Neural cell (in vitro differentiated cells): Measurements from ENCODE around the gene CHCHD10. TPM values are rescaled to one million over a fixed set of nuclear protein-coding genes. Genes with fewer than 3 reads are reported as not detected.
A peak's percentile ranks its signal among the peaks of the same experiment; 100 is the strongest.

Experiments
- H2AFZ ChIP-seq: fragments of 200-600, 300-800 bp; sonication (generic), shearing (Covaris generic); 2 replicates; pipeline ENCODE4 v1.6.0; 2014; ENCODE audit warnings: low read depth, mild to moderate bottlenecking, antibody characterized with exemption, low read length, moderate library complexity
- H3F3A ChIP-seq: fragments of 200-600 bp; shearing (Covaris generic); 2 replicates; pipeline ENCODE4 v1.6.1; 2016; ENCODE audit warnings: mild to moderate bottlenecking, moderate library complexity, mixed read lengths, antibody characterized with exemption, low read length; ENCODE audit not compliant: insufficient read depth, poor library complexity, severe bottlenecking
- H3K27ac ChIP-seq: fragments of 200-600, 300-800 bp; sonication (generic), shearing (Covaris generic); 2 replicates; pipeline ENCODE4 v1.5.1; 2014; ENCODE audit warnings: mild to moderate bottlenecking, low read length, moderate library complexity
- H3K27me3 ChIP-seq: fragments of 300-800, 200-600 bp; sonication (generic), shearing (Covaris generic); 2 replicates; pipeline ENCODE4 v1.6.0; 2014; ENCODE audit warnings: mild to moderate bottlenecking, low read depth, low read length, moderate library complexity; ENCODE audit not compliant: insufficient read depth
- H3K36me3 ChIP-seq: fragments of 300-800, 200-600 bp; sonication (generic), shearing (Covaris generic); 2 replicates; pipeline ENCODE4 v1.5.1; 2014; ENCODE audit warnings: mild to moderate bottlenecking, antibody characterized with exemption, low read length, moderate library complexity; ENCODE audit not compliant: insufficient read depth
- H3K4me2 ChIP-seq: fragments of 300-800, 200-600 bp; sonication (generic), shearing (Covaris generic); 2 replicates; pipeline ENCODE4 v1.6.0; 2014; ENCODE audit warnings: mild to moderate bottlenecking, low read length
- H3K4me3 ChIP-seq: fragments of 300-800, 200-600 bp; sonication (generic), shearing (Covaris generic); 2 replicates; pipeline ENCODE4 v1.5.1; 2014; ENCODE audit warnings: mild to moderate bottlenecking, low read length, moderate library complexity
- H3K79me2 ChIP-seq: fragments of 200-600 bp; shearing (Covaris generic); replicated peaks from 2 replicates; pipeline ENCODE4 v1.6.0; 2014; ENCODE audit warnings: mild to moderate bottlenecking, low read length, moderate library complexity; ENCODE audit not compliant: insufficient read depth
- H3K9ac ChIP-seq: fragments of 300-800, 200-600 bp; sonication (generic), shearing (Covaris generic); 2 replicates; pipeline ENCODE4 v1.6.1; 2016; ENCODE audit warnings: mild to moderate bottlenecking, low read length, mixed read lengths
- H3K9me2 ChIP-seq: fragments of 200-600 bp; shearing (Covaris generic); 2 replicates; pipeline ENCODE4 v1.6.1; 2016; ENCODE audit warnings: mild to moderate bottlenecking, low read length, mixed read lengths; ENCODE audit not compliant: insufficient read depth
- H3K9me3 ChIP-seq: fragments of 200-600, 300-800 bp; sonication (generic), shearing (Covaris generic); 2 replicates; pipeline ENCODE4 v1.6.1; 2016; ENCODE audit warnings: mild to moderate bottlenecking, mixed run types, low read length, moderate library complexity, mixed read lengths
- H4K20me1 ChIP-seq: fragments of 200-600 bp; shearing (Covaris generic); 2 replicates; pipeline ENCODE4 v1.6.1; 2016; ENCODE audit warnings: mild to moderate bottlenecking, mixed run types; ENCODE audit not compliant: insufficient read depth
- EP300 ChIP-seq: fragments of 450-650 bp; conservative IDR thresholded peaks from 2 replicates; pipeline ENCODE4 v1.6.1; 2014; ENCODE audit warnings: antibody characterized with exemption, mild to moderate bottlenecking, moderate library complexity; ENCODE audit not compliant: poor library complexity, severe bottlenecking
- EZH2 ChIP-seq: fragments of 200-600, 300-800 bp; shearing (Covaris generic), sonication (generic); IDR thresholded peaks from 2 replicates; pipeline ENCODE4 v1.6.1; 2014; ENCODE audit warnings: antibody characterized with exemption, low read length, borderline replicate concordance, mild to moderate bottlenecking; ENCODE audit not compliant: insufficient read depth, poor library complexity, severe bottlenecking
- MXI1 ChIP-seq: fragments of 450-650 bp; conservative IDR thresholded peaks from 2 replicates; pipeline ENCODE4 v1.6.1; 2014; ENCODE audit warnings: antibody characterized with exemption, mild to moderate bottlenecking; ENCODE audit not compliant: poor library complexity, severe bottlenecking
- POLR2AphosphoS5 ChIP-seq: IDR thresholded peaks from 2 replicates; pipeline ENCODE4 v1.6.1; 2012
- RAD21 ChIP-seq: fragments of 450-650 bp; conservative IDR thresholded peaks from 2 replicates; pipeline ENCODE4 v1.6.1; 2014; ENCODE audit warnings: antibody characterized with exemption, mild to moderate bottlenecking, moderate library complexity
- SMC3 ChIP-seq: fragments of 450-650 bp; conservative IDR thresholded peaks from 2 replicates; pipeline ENCODE4 v1.6.1; 2014; ENCODE audit warnings: antibody characterized with exemption, mild to moderate bottlenecking, moderate library complexity; ENCODE audit not compliant: poor library complexity
- TAF1 ChIP-seq: IDR thresholded peaks from 2 replicates; pipeline ENCODE4 v1.6.1; 2012; ENCODE audit warnings: low read depth
- polyA plus RNA-seq: library from polyadenylated mRNA; depleted of rRNA; stranded (reverse); fragments of >200 nt; gene quantifications from 2 replicates; pipeline ENCODE4 v1.2.3, GENCODE V29; 2014
- TF ChIP-seq, protein P1 (sequence below): IDR thresholded peaks from 2 replicates; pipeline ENCODE4 v1.6.1; 2012; ENCODE audit warnings: borderline replicate concordance
- TF ChIP-seq, protein P2 (sequence below): fragments of 450-650 bp; IDR thresholded peaks from 2 replicates; pipeline ENCODE4 v1.5.1; 2014; ENCODE audit warnings: antibody characterized with exemption, mild to moderate bottlenecking, moderate library complexity; ENCODE audit not compliant: poor library complexity, severe bottlenecking

The CHCHD10 gene
- polyA plus RNA-seq, 1 donor from 2014 or later, result not detected

DNA sequence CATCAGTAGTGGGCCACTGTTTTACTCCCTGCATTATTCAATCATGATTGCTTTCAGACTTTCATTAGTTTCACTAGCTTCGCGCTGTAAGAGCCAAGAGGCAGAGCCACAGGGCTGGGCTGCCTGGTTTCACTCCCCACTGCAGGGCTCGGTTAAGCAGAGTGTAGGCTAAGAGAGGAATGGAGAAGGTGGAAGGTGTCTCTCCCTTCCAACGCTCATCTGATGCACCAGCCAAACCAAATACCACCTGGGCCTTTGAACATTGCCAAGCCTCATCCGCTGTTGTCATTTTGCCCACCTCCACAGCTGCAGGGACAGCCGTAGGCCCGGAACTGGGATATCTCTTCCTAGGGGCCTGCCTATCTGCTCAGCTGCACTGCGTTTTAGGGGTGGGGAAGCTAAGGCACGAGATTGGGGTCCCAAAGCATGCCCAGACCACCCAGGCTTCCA lies 18.5 kb upstream of the CHCHD10 start:
- Histone ChIP-seq H3K4me2 (peak overlapping the region; percentile 81), H3K27me3 (no peaks in the 10 kb centered on the region), H4K20me1 (no peaks in the 10 kb centered on the region), H3K4me3 (peak overlapping the region; percentile 83), H3K79me2 (peaks cover 39% of the 10 kb centered on the region), H3K9ac (peak overlapping the region; percentile 100), H3K36me3 (no peaks in the 10 kb centered on the region), H2AFZ (peak overlapping the region; percentile 92), H3F3A (no peaks in the 10 kb centered on the region), H3K27ac (peak overlapping the region; percentile 99), H3K9me3 (no peaks in the 10 kb centered on the region), H3K9me2 (no peaks in the 10 kb centered on the region)
- TF ChIP-seq EP300 (no peak), TAF1 (no peak), EZH2 (no peak), MXI1 (no peak), RAD21 (no peak), POLR2AphosphoS5 (no peak), SMC3 (no peak)
- TF ChIP-seq, protein P1, sequence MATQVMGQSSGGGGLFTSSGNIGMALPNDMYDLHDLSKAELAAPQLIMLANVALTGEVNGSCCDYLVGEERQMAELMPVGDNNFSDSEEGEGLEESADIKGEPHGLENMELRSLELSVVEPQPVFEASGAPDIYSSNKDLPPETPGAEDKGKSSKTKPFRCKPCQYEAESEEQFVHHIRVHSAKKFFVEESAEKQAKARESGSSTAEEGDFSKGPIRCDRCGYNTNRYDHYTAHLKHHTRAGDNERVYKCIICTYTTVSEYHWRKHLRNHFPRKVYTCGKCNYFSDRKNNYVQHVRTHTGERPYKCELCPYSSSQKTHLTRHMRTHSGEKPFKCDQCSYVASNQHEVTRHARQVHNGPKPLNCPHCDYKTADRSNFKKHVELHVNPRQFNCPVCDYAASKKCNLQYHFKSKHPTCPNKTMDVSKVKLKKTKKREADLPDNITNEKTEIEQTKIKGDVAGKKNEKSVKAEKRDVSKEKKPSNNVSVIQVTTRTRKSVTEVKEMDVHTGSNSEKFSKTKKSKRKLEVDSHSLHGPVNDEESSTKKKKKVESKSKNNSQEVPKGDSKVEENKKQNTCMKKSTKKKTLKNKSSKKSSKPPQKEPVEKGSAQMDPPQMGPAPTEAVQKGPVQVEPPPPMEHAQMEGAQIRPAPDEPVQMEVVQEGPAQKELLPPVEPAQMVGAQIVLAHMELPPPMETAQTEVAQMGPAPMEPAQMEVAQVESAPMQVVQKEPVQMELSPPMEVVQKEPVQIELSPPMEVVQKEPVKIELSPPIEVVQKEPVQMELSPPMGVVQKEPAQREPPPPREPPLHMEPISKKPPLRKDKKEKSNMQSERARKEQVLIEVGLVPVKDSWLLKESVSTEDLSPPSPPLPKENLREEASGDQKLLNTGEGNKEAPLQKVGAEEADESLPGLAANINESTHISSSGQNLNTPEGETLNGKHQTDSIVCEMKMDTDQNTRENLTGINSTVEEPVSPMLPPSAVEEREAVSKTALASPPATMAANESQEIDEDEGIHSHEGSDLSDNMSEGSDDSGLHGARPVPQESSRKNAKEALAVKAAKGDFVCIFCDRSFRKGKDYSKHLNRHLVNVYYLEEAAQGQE, result no peak
- TF ChIP-seq, protein P2, sequence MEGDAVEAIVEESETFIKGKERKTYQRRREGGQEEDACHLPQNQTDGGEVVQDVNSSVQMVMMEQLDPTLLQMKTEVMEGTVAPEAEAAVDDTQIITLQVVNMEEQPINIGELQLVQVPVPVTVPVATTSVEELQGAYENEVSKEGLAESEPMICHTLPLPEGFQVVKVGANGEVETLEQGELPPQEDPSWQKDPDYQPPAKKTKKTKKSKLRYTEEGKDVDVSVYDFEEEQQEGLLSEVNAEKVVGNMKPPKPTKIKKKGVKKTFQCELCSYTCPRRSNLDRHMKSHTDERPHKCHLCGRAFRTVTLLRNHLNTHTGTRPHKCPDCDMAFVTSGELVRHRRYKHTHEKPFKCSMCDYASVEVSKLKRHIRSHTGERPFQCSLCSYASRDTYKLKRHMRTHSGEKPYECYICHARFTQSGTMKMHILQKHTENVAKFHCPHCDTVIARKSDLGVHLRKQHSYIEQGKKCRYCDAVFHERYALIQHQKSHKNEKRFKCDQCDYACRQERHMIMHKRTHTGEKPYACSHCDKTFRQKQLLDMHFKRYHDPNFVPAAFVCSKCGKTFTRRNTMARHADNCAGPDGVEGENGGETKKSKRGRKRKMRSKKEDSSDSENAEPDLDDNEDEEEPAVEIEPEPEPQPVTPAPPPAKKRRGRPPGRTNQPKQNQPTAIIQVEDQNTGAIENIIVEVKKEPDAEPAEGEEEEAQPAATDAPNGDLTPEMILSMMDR, result no peak

DNA sequence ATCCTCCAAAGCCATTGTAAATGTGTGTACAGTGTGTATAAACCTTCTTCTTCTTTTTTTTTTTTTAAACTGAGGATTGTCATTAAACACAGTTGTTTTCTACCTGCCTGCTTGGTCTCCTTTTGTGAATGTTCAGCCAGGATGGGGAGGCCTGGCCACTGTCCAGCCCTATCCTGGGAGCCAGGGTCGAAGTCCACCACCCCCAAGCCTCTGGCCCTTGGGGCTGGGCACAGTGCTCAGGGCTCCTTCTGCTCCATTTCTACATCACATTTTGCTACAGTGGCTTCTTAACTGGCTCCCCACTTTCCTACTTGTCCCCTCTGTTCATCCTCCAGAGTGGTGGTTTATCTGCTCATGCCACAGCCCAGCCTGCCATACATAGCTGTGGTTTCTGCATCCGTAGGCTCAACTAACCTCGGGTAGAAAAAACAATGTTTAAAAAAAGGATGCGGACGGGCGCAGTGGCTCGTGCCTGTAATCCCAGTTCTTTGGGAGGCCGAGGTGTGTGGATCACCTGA lies 16.5 kb upstream of the CHCHD10 start:
- no peak for TF ChIP-seq EZH2
- TF ChIP-seq EP300, result no peak
- TF ChIP-seq, protein P2, result no peak
- TF ChIP-seq, protein P1, result no peak
- TF ChIP-seq MXI1, result no peak
- no peak for TF ChIP-seq TAF1
- no peak for TF ChIP-seq POLR2AphosphoS5
- TF ChIP-seq RAD21, result no peak
- no peak for TF ChIP-seq SMC3
- Histone ChIP-seq H3K4me2 (no peak overlapping the region), H3K36me3 (no peaks in the 10 kb centered on the region), H3K27ac (no peak overlapping the region), H2AFZ (no peak overlapping the region), H3K9me3 (no peaks in the 10 kb centered on the region), H3K9ac (no peak overlapping the region), H3K27me3 (no peaks in the 10 kb centered on the region), H3K79me2 (peaks cover 19% of the 10 kb centered on the region), H3K9me2 (no peaks in the 10 kb centered on the region), H3F3A (no peaks in the 10 kb centered on the region), H4K20me1 (no peaks in the 10 kb centered on the region), H3K4me3 (no peak overlapping the region)
